HUES48 (cell line): ENCODE data around the gene DPF3.

Source experiments
- H3K27ac ChIP-seq: one replicate; pipeline ENCODE4 v1.7.0; 2013; ENCODE audit warnings: low read depth, low read length, inconsistent platforms
- H3K27me3 ChIP-seq: 2 replicates; pipeline ENCODE4 v1.6.1; 2013; ENCODE audit warnings: mild to moderate bottlenecking, low read length; ENCODE audit not compliant: control insufficient read depth, insufficient read depth
- H3K36me3 ChIP-seq: 2 replicates; pipeline ENCODE4 v1.6.1; 2013; ENCODE audit warnings: low read length; ENCODE audit not compliant: control insufficient read depth, insufficient read depth
- H3K4me1 ChIP-seq: 2 replicates; pipeline ENCODE4 v1.6.1; 2013; ENCODE audit warnings: mild to moderate bottlenecking, low read length; ENCODE audit not compliant: control insufficient read depth, insufficient read depth
- H3K4me3 ChIP-seq: 2 replicates; pipeline ENCODE4 v1.5.1; 2013; ENCODE audit warnings: mild to moderate bottlenecking, low read depth, low read length
- H3K9ac ChIP-seq: 2 replicates; pipeline ENCODE4 v1.6.1; 2013; ENCODE audit warnings: mild to moderate bottlenecking, low read depth, low read length, moderate library complexity
- H3K9me3 ChIP-seq: 2 replicates; pipeline ENCODE4 v1.6.1; 2013; ENCODE audit warnings: low read length; ENCODE audit not compliant: control insufficient read depth, insufficient read depth

DPF3 gene

GRCh38 chr14:72893636-72894322 is at the start of gene DPF3:
TSS of gene DPF3 (minus strand) at chr14:72894101. CDS start at chr14:72894088, 13 bp downstream.
- Histone ChIP-seq H3K36me3 (no peaks in the 10 kb centered on the region), H3K4me3 (peak within 1 kb of the TSS; percentile 84), H3K4me1 (peaks cover 36% of the 10 kb centered on the region), H3K9ac (no peak within 1 kb of the TSS), H3K27me3 (peaks cover 86% of the 10 kb centered on the region), H3K27ac (no peak within 1 kb of the TSS), H3K9me3 (no peaks in the 10 kb centered on the region)

- Histone ChIP-seq H3K27me3 (no peaks in the 10 kb centered on the region), H3K36me3 (peaks cover 70% of the 10 kb centered on the region), H3K4me1 (no peaks in the 10 kb centered on the region), H3K27ac (no peak overlapping the region), H3K4me3 (no peak overlapping the region), H3K9ac (no peak overlapping the region), H3K9me3 (no peaks in the 10 kb centered on the region)
Measured at GRCh38 chr14:72942934-72943333, 49.0 kb upstream of the DPF3 start.

GRCh38 chr14:72941286-72941985 is 47.5 kb upstream of the DPF3 start:
- Histone ChIP-seq H3K4me1 (no peaks in the 10 kb centered on the region), H3K36me3 (peaks cover 58% of the 10 kb centered on the region), H3K9ac (no peak overlapping the region), H3K27me3 (no peaks in the 10 kb centered on the region), H3K9me3 (no peaks in the 10 kb centered on the region), H3K27ac (no peak overlapping the region), H3K4me3 (no peak overlapping the region)

GRCh38 chr14:72939630-72940029 is 45.7 kb upstream of the DPF3 start:
- Histone ChIP-seq H3K27ac (no peak overlapping the region), H3K4me3 (no peak overlapping the region), H3K9me3 (no peaks in the 10 kb centered on the region), H3K27me3 (no peaks in the 10 kb centered on the region), H3K9ac (no peak overlapping the region), H3K36me3 (peaks cover 50% of the 10 kb centered on the region), H3K4me1 (peaks cover 1% of the 10 kb centered on the region; the same call in 1 of the 2 replicates)

- Histone ChIP-seq H3K36me3 (peaks cover 1% of the 10 kb centered on the region; the same call in 1 of the 2 replicates), H3K9me3 (no peaks in the 10 kb centered on the region), H3K27me3 (no peaks in the 10 kb centered on the region), H3K4me1 (peaks cover 10% of the 10 kb centered on the region), H3K9ac (no peak overlapping the region), H3K4me3 (no peak overlapping the region), H3K27ac (no peak overlapping the region)
Measured at GRCh38 chr14:72932893-72933292, 39.0 kb upstream of the DPF3 start.

GRCh38 chr14:72929316-72930080 is 35.6 kb upstream of the DPF3 start:
- Histone ChIP-seq H3K4me1 (peaks cover 10% of the 10 kb centered on the region), H3K27me3 (peaks cover 11% of the 10 kb centered on the region), H3K36me3 (no peaks in the 10 kb centered on the region), H3K27ac (no peak overlapping the region), H3K9ac (no peak overlapping the region), H3K4me3 (no peak overlapping the region), H3K9me3 (no peaks in the 10 kb centered on the region)

GRCh38 chr14:72928872-72929271 is 35.0 kb upstream of the DPF3 start:
- Histone ChIP-seq H3K9ac (no peak overlapping the region), H3K36me3 (no peaks in the 10 kb centered on the region), H3K9me3 (no peaks in the 10 kb centered on the region), H3K4me3 (no peak overlapping the region), H3K4me1 (peaks cover 9% of the 10 kb centered on the region), H3K27ac (no peak overlapping the region), H3K27me3 (peaks cover 14% of the 10 kb centered on the region)

GRCh38 chr14:72926292-72927028 is 32.6 kb upstream of the DPF3 start, which contains the start of gene DCAF4:
TSS of gene DCAF4 (plus strand) at chr14:72926464. CDS start at chr14:72937979, 11,515 bp downstream.
- H3K4me1 ChIP-seq = peaks cover 2% of the 10 kb centered on the region
- peak within 1 kb of the TSS; percentile 79 for H3K4me3 ChIP-seq
- peak within 1 kb of the TSS; percentile 61 for H3K9ac ChIP-seq
- H3K27ac ChIP-seq = peak within 1 kb of the TSS; percentile 69
- H3K9me3 ChIP-seq = no peaks in the 10 kb centered on the region
- H3K36me3 ChIP-seq = no peaks in the 10 kb centered on the region
- H3K27me3 ChIP-seq = peaks cover 14% of the 10 kb centered on the region

- Histone ChIP-seq H3K27me3 (peaks cover 14% of the 10 kb centered on the region), H3K27ac (no peak overlapping the region), H3K9me3 (no peaks in the 10 kb centered on the region), H3K4me3 (peak overlapping the region; percentile 52), H3K36me3 (no peaks in the 10 kb centered on the region), H3K9ac (0 out of 2 replicates have a peak overlapping the region, but pooled peaks have one; percentile 13), H3K4me1 (peaks cover 2% of the 10 kb centered on the region; the same call in 1 of the 2 replicates)
Measured at GRCh38 chr14:72925815-72926291, 32.0 kb upstream of the DPF3 start.

- H3K4me3 ChIP-seq = no peak overlapping the region
- no peaks in the 10 kb centered on the region for H3K9me3 ChIP-seq
- no peak overlapping the region for H3K9ac ChIP-seq
- no peaks in the 10 kb centered on the region for H3K36me3 ChIP-seq
- H3K4me1 ChIP-seq = peaks cover 2% of the 10 kb centered on the region; the same call in 1 of the 2 replicates
- H3K27ac ChIP-seq = no peak overlapping the region
- H3K27me3 ChIP-seq = peaks cover 14% of the 10 kb centered on the region
Measured at GRCh38 chr14:72925171-72925759, 31.4 kb upstream of the DPF3 start.
